Measurements from ENCODE around the gene CYB561D1. TPM values are rescaled to one million over a fixed set of nuclear protein-coding genes. Genes with fewer than 3 reads are reported as not detected.
"Not testable (repeated sequence)": the region's sequence is repeated elsewhere in the genome, so short reads cannot be mapped to it uniquely, and the experiment has no call there.

The CYB561D1 gene, protein sequence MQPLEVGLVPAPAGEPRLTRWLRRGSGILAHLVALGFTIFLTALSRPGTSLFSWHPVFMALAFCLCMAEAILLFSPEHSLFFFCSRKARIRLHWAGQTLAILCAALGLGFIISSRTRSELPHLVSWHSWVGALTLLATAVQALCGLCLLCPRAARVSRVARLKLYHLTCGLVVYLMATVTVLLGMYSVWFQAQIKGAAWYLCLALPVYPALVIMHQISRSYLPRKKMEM
- 6.6 and 8.0 TPM in 2 replicates for total RNA-seq (2014; rRNA removed; shearing (Covaris generic))

DNA sequence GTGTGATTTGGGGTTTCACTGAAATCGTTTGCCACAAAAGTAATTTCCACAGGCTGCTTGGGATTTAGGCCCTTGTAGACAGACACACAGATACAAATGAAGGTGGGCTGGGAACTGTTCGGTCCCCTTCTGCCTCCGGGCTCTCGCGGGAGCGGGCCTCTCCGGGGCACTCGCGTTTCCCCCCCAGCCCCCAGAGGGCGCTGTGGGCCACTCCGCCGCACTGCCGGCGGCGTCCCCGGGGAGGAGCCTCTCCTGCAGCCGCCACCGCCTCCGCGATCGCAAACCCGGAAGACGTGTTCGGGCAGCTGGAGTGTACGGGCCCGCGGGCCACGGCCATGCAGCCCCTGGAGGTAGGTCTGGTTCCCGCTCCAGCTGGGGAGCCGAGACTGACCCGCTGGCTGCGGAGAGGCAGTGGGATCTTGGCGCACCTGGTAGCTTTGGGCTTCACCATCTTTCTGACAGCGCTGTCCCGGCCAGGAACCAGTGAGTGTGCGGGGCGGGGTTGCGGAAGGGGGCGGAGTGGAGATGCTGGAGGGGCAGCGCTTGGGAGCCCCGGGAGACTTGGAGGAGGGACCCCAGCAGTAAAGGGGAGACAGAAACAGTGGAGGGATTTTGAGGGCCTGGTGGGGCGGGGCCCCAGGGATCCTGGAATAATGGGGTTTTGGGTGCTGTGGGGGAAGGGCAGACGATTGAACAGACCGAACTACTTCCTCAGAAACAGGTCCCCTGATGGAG, at the start of gene CYB561D1:
CYB561D1 (plus strand) TSS at position 290 of the 735 bp plus-strand sequence; CDS start at position 336, 46 bp downstream.
- DNase-seq (ENCODE audit: low read depth) = peak; percentile 80

DNA sequence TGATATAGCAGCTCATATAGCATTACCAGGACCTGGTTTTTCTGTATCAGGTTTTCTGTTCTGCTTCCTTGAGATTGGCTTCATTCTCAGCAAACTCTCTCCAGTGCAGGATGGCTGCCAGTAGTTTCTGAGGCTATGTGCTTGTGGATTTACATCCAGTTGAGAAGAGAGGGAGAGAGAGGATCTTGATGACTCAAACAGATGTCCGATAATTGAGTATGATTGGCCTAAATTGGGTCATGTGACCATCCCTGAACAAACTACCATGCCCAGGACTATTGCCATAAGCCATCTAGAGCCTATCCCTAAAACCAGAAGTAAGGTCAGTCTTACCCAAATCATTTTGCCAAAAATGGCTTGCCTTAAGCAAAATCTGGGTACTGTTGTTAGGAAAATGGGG, 49.5 kb upstream of the CYB561D1 start:
- DNase-seq (ENCODE audit: low read depth) = no peak

DNA sequence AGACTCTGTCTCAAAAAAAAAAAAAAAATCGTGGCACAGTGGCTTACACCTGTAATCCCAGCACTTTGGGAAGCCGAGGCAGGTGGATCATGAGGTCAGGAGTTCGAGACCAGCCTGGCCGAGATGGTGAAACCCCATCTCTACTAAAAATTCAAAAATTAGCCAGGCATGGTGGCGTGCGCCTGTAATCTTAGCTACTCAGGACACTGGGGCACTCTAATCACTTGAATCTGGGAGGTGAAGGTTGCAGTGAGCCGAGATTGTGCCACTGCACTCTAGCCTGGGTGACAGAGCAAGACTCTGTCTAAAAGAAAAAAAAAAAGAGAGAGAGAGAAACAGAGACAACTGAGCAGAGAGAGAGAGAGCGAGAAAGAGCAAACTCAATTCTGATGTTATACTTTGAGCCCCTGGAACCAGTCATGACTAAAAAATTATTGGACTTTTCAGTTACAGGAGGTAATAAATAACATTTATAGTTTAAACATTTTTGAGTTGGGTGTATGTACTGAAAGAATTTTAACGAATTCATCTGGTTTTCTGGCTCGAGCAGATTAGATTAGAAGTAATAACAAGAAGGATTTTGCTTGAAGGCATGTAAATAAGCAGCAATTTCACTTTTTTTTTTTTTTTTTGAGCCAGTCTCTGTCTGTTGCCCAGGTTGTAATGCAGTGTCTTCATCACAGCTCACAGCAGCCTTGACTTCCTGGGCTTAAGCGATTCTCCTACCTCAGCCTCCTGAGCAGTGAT, 47.8 kb upstream of the CYB561D1 start:
- DNase-seq (ENCODE audit: low read depth) = not testable (repeated sequence)

GRCh38 chr1:109447524-109447923, 46.4 kb upstream of the CYB561D1 start:
- no peak for DNase-seq (ENCODE audit: low read depth)

- no peak for DNase-seq (ENCODE audit: low read depth)
Measured at GRCh38 chr1:109454497-109455133, 39.3 kb upstream of the CYB561D1 start.

GRCh38 chr1:109457819-109458218, 36.1 kb upstream of the CYB561D1 start:
- no peak for DNase-seq (ENCODE audit: low read depth)

GRCh38 chr1:109466125-109466451, 27.8 kb upstream of the CYB561D1 start:
- DNase-seq (ENCODE audit: low read depth) = no peak

- no peak for DNase-seq (ENCODE audit: low read depth)
Measured at GRCh38 chr1:109466452-109467300, 27.2 kb upstream of the CYB561D1 start, which contains the start of gene SYPL2. TSS of gene SYPL2 (plus strand) at chr1:109466546. CDS start at chr1:109466844, 298 bp downstream.

DNA sequence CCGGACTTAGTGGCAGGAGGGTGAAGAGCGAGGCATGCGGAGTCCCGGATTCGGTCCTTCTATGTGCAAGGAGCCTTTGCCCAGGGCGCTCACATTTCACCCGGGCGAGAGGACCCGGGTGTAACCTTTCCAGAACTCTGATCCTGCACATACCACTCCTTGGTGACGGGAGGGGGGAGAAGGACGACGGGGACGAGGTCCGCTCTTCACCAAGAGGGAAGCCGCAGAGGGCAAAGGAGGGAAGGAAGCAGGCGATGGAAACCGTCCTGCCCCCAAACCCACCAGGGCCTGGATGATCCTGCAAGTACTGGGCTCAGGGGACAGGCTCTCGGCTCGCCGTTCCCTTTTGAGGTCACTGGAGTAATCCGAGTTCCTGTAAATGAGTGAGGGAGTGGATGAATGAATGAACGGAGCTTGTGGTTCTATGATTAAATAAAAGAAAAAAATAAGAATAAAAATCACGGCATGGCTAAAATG, 26.6 kb upstream of the CYB561D1 start:
- no peak for DNase-seq (ENCODE audit: low read depth)

DNA sequence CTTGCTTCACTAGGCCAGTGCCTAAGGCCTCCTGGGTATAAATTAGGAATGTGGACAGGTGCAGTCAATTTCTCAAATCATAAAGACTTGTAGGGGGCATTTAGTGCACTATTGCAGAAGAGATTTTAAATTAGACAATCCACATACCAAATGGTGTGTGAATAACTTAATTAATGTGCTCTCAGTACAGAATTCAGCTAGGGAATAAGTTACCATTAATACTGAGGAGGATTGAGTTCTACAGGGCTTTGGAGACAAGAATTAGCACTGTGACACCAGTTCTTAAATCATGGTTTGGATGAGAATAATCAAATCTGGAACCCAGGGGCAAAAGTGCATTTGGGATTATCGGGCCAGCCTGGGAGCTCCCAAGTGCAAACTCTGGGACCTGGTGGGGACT, 25.8 kb upstream of the CYB561D1 start:
- DNase-seq (ENCODE audit: low read depth) = no peak

DNA sequence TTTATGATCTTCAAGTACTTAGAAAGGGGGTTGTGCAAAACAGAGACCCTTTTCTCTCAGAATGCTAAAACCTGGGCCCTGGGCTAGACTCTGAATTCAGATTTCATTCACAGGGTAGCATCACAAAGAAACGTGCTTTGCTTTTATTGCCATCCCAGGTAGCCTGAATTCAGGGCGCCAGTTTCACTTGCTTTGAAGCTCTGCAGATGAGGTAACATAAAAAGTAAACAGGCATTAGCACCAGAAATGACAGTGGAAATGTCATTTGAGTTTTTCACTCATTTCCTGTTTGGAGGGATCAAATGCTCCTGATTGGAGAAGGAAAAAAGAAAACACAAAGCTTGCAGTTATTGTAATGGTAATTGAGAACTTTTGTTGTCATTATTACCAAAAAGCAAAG, 25.0 kb upstream of the CYB561D1 start:
- DNase-seq (ENCODE audit: low read depth) = no peak

DNA sequence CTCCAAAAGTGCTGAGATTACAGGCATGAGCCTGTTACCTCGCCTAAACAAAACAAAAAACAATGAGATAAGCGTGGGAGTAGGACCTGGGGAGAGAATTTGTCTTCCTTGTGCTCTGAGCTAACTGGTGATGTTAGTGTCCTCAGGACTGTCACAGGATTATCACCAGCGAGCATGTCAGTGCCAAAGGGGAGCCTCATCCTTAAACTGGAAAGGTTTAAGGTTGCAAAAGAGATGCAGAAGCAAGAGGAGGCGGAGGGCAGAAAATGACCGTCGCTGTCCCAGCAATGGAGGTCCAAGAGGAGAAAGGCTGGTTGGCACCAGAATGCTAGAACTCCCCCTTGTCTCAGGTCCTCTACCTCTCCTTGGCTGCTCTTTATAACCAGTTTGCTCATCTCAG, 23.6 kb upstream of the CYB561D1 start:
- DNase-seq (ENCODE audit: low read depth) = no peak

DNA sequence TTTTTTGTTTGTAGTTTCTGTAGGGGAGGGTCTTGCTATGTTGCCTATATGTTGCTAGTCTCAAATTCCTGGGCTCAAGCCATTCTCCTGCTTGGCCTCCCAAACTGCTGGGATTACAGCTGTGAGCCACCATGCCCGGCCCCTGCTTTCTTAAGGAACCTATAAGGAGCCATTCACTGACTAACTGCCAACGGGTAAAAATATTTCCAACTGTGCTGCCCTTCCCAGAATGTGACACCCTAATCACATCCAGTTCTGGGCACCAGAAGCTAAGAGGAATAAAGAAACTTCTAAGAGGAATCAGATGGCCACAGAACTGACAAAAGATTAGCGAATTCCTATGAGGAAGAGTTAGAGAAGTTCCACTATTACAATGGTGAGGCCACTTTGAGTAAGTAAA, 21.1 kb upstream of the CYB561D1 start:
- no peak for DNase-seq (ENCODE audit: low read depth)

- not testable (repeated sequence) for DNase-seq (ENCODE audit: low read depth)
Measured at GRCh38 chr1:109473284-109474057, 20.4 kb upstream of the CYB561D1 start.

GRCh38 chr1:109474697-109475096, 19.2 kb upstream of the CYB561D1 start:
- DNase-seq (ENCODE audit: low read depth) = no peak

- no peak for DNase-seq (ENCODE audit: low read depth)
Measured at GRCh38 chr1:109475261-109475660, 18.6 kb upstream of the CYB561D1 start.

DNA sequence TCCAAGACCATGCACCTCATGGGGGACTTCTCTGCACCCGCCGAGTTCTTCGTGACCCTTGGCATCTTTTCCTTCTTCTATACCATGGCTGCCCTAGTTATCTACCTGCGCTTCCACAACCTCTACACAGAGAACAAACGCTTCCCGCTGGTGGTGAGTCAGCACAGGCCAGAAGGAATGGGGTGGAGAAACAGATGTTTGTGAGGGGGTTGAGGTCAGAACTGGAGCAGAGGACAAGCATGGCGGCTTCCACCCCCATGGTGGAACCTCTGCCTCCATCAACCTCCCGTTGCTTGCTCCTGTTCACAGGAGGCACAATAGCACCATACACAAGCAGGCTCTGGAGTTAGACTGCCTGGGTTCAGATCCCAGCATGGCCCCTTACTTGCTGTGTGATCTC, 17.1 kb upstream of the CYB561D1 start:
- no peak for DNase-seq (ENCODE audit: low read depth)

DNA sequence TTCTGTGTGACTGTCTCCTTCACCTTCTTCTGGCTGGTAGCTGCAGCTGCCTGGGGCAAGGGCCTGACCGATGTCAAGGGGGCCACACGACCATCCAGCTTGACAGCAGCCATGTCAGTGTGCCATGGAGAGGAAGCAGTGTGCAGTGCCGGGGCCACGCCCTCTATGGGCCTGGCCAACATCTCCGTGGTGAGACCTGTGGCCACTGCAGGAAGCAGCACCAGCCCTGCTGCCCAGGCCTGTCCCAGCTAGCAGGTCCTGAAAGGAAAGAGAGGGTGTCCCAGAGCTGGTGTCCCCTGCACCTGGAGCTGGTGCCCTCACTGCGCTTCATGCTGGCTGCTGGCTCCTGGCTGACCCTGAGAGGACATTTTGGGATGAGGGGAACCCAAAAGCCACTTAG, 16.1 kb upstream of the CYB561D1 start:
- DNase-seq (ENCODE audit: low read depth) = no peak

GRCh38 chr1:109478806-109479205, 15.1 kb upstream of the CYB561D1 start:
- DNase-seq (ENCODE audit: low read depth) = no peak

GRCh38 chr1:109479311-109479710, 14.6 kb upstream of the CYB561D1 start:
- DNase-seq (ENCODE audit: low read depth) = no peak

Measured in M059J (cell line).